Ureter (tissue), 1 donor: ENCODE data around the gene ACOT11. TPM values are rescaled to one million over a fixed set of nuclear protein-coding genes. Genes with fewer than 3 reads are reported as not detected.

Experiments used
- DNase-seq: peaks from one replicate; pipeline ENCODE4 v3.0.0-alpha.2; 2020; ENCODE audit warnings: low spot score
- total RNA-seq: library from RNA; stranded (reverse); gene quantifications from one replicate; pipeline ENCODE4 v1.2.4, GENCODE V29; 2023
- donor health status: DM: yes; HTN: yes; CAD: no.

Gene ACOT11
- total RNA-seq, 1 donor from 2014 or later = 53.7 TPM

GRCh38 chr1:54537611-54538010, 10.4 kb upstream of the ACOT11 start:
- no peak for DNase-seq

DNA sequence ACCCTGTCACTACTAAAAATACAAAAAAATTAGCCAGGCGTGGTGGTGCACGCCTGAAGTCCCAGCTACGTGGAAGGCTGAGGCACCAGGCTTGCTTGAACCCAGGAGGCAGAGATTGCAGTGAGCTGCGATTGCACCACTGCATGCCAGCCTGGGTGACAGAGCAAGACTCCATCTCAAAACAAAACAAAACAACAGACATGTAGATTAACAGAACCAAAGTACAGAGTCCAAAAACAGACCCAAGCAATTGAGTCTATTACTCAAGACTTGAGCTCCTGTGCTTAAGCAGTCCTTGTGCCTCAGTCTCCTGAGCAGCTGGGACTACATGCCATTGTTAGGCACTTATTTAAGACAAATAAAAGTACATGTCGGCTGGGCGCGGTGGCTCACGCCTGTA, 9.5 kb upstream of the ACOT11 start:
- no peak for DNase-seq

DNA sequence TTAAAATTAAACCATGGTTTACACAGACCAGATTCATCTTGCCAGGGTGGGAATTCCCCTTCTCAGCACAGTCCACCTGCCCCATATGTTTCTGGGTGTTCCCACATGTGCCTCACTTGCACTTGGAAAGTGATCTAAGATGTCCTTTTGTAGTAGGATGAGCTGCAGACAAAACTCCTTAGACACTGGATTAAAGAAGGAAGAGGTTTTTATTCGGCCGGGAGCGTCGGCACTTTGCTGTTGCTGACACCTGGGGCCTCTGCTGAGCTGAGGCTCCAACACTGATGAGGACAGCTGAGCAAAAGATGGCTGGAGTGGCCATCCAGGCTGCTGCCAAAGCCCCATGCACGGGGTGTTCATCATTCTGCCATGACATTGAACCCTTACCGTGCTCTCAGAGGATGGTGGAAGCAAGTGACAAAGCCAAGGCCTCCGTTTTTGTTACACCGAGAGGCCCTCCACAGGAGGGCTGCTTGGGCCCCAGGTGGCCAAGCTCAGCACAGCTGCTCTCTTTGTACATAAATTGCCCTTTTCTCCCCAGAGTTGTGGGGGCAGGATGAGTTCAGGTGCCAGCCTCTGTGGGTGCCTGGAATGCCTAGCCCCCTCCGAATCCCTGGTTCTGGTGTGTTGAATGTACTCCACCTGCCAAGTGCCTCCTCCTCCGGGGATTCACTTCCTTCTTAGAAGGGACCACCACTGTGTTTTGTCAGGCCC, 7.3 kb upstream of the ACOT11 start:
- DNase-seq = no peak

GRCh38 chr1:54542120-54542961, 5.7 kb upstream of the ACOT11 start:
- DNase-seq = peak; percentile 85

DNA sequence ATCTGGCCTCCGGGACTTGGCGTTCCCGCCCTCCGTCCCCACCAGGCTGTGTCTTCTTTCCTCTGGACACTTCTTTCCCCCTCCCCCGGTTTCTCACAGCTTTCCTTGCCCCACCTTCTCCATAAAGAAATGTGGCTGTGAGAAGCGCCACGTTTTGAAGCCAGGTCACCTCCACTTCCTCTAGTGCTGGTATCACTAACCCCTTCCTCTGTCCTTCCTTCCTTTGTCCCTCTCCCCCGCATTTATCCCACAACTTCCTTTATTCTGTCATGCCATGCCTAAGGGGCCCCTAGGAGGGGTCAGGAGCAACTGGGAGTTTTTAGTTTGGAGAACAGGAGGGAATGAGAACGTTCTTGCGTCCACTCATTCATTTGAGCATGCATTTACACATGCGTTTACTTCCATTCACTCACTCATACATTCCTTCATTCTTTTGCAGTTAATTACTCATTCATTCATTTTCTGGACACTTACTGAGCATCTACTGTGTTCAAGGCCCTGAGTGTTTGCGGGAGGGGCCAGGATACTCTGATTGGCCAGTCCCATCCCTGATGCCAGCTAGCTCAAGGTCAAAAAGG, 5.0 kb upstream of the ACOT11 start:
- no peak for DNase-seq

DNA sequence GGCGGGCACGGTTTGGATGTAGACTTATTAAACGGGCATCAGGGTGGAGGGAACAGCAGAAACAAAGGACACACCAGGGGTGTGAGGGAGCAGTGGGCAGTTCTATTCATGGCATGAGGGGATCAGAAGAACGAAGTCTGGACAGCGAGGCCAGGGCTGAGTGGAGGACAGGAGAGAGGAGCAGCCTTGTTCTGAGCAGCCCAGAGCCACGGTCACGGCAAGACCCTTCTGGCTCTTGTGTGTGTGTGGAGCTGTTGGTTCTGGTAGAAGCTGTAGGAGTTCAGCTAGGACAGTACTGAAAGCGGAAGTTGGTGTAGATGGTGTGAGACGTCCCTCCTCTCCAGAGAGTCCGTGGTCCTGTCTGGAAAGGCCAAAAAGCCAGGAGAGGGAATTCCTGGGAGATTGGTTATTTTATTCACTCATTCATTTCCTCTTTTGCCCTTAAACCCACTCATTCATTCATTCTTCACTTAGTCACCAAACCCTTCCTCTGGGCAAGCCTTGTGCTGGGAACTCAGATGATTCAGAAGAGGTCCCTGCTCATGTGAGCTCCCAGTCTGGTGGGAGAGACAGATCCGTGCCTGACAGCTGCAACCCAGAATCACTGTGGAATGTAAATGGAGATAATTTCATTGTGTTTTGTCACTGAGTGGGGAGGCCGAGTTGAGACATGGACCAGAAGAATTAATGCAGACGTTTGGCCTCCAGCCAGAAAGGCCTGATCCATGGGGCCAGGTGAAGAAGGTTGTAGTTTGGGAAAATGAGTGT, 4.1 kb upstream of the ACOT11 start:
- DNase-seq = no peak

DNA sequence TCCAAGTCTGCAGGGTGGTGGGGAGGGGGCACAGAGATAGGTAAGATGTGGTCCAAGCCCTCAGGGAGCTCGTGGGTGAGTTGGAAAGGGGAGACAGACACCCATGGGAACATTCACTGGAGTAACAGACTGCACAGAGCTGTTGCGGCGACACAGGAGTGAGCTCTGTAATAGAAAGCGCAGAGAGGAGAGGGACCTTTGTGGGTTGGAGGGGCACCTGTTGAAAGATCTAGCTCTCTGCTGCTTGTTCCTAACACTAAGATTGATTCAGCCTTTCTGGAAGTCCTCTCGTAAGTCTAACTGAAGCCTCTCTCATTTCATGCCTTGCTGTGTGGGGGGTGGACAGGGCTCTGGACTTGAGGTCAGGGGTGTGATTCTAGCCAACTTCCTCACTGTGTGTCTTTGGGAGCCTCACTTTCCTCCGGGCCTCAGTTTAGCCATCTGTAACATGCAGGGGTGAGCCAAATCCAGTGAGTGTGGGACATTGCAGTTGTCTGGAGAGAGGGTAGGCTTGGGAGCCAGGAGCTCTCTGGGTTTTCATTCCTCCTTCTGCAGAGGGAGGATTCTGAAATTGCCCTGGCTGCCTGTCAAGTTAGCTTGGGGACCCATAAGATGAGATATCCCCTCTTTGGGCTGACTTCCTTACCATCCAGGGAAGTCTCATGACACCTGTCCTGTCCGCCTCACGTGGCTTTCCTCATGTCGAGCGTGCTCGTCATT, 2.0 kb upstream of the ACOT11 start:
- DNase-seq = no peak

- DNase-seq = no peak
Observed at GRCh38 chr1:54546651-54547401, 1.2 kb upstream of the ACOT11 start.

GRCh38 chr1:54548389-54549044, 489 bp downstream of the ACOT11 start:
- DNase-seq = no peak

GRCh38 chr1:54549181-54549924, 1.3 kb downstream of the ACOT11 start:
- DNase-seq = no peak

DNA sequence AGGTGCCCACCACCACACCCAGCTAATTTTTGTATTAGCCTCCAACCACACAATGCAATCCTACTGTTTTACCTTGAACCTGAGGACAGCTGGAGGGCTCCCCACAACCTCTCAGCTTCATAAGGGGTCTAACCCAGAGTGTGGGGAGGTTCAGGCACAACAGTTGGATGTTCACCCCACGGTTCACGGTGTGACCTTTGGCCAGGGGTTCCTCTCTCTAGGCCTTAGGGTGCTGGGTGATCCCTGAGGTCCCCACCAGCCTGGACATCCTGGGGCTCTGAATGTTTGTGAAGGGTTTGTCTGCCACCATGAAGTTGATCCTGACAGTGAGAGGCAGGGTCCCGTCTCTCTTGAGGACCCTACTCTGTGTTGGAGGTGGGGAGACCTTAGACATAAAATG, 3.9 kb downstream of the ACOT11 start:
- no peak for DNase-seq

DNA sequence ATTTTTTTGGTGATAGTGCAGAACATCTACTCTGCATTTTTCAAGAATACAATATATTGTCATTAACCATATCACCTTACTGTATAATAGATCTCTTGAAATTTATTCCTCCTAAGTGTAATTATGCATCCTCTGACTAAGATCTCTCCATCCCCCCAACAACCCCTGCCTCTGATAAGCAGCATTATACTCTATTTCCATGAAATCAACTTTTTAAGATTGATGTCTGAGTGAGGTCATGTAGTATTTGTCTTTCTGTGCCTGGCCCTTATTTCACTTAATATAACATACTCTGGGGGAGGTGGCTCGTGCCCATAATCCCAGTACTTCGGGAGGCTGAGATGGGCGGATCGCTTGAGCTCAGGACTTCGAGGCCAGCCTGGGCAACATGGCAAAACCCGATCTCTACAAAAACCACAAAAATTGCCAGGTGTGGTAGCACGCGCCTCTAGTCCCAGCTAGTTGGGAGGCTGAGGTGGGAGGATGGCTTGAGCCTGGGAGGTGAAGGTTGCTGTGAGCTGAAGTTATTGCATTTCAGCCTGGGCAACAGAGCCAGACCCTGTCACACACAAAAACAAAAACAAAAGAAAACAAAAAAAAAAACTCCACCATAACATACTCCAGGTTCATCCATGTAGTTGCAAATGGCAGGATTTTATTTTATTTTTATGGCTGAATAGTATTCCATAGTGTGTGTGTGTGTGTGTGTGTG, 5.7 kb downstream of the ACOT11 start:
- no peak for DNase-seq

DNA sequence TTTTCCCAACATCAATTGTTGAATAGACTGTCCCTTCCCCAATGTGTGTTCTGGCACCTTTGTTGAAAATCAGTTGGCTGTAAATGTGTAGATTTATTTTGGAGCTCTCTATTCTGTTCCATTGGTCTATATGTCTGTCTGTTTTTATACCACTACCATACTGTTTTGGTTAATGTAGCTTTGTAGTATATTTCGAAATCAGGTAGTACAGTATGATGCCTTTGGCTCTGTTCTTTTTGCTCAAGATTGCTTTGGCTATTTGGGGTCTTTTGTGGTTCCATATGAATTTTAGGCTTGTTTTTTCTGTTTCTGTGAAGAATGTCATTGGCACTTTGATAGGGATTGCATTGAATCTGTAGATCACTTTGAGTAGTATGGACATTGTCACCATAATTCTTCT, 8.1 kb downstream of the ACOT11 start:
- DNase-seq = no peak

DNA sequence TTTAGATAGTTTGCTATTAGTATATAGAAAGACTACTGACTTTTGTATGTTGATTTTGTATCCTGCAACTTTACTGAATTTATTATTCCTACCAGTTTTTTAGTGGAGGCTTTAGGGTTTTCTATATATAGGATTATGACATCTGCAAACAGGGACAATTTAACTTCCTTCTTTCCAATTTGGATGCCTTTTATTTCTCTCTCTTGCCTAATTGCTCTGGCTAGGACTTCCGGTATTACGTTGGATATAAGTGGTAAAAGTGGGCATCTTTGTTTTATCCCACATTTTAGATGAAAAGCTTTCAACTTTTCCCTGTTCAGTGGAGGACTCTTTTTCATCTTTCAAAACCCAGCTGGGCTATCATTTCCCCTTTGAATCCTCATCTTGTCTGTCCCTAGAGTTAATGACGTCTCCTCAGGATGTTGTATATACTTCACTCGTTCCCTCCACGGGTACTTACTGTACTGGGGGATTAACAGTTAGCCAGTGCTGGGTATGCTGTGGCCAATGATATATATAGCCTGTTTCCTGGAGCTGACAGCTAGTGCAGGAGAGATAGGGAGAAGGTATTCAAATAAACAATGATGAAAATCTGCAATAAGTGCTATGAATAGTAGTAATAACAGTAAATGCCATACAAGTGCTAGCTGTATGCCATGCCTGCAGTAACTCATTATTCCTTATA, 9.8 kb downstream of the ACOT11 start:
- DNase-seq = no peak

DNA sequence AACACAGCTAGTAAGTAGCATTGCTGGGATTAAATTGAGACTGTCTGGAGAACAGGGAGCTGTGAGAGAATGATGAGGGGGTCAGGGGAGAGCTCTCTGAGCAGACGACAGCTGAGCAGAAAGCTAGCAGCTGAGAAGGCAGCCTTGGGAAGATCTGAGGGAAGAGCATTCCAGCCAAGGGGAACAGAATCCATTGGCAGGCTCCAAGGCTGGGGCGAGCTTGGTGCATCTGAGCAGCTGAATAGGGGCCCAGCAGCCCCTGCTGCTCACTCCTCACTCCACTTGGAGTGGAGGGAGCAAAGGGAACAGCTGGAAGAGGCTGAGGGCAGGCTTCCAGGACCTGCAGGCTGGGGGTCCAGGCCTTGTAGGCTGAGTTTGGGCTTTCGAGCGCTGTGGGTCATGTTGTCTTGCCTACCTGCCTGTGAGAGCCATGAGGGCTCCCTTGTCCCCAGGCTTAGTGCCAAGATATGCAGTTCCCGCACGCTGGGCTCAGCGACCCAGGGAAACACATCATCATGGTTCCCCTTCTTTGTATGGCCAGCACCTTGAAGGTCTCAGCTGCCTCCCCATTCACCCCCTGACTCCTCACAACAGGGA, 10.5 kb downstream of the ACOT11 start:
- no peak for DNase-seq

GRCh38 chr1:54559111-54559548, 11.1 kb downstream of the ACOT11 start:
- DNase-seq = no peak

DNA sequence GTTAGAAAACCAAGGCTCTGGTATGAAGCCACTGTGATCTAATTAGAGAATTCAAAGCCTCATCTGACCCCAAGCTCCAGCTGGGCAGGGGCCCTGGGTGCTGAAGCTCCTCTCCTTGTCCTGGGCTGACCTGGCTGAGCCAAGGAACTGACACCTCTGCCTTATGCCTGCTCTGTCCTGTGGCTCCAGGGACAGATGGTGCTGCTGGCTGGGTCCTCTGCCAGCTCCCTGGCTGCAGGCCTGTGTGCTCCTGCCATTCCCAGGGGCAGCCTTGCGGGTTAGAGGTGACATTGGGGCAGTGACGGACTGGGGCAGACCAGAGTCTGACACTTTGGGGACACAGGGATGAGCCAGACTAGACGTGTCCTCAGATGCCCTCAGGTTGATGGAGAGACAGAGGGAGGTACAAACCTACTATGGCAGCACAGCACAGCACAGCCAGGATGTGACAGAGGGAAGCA, 11.8 kb downstream of the ACOT11 start:
- DNase-seq = no peak
